ENCODE results near the gene SPSB1.
A peak's percentile ranks its signal among the peaks of the same experiment; 100 is the strongest.

SPSB1 gene

GRCh38 chr1:9292361-9293240 is at the start of gene SPSB1:
Gene SPSB1 (plus strand): TSS chr1:9292894. CDS start chr1:9355892, 62,998 bp downstream.
- Mint-ChIP-seq H3K4me1 (peaks cover 0 to 5% of the 10 kb centered on the region in 2 donors), H3K9me3 (peaks cover 4% of the 10 kb centered on the region in 2 donors), H3K4me3 (peak within 1 kb of the TSS; percentile 66 to 67), H3K36me3 (peaks cover 2 to 4% of the 10 kb centered on the region in 2 donors), H3K27ac (no peak within 1 kb of the TSS), H3K27me3 (no peaks in the 10 kb centered on the region)
- DNase-seq (no peak), ATAC-seq (replicated peaks) (peak; percentile 70 to 72)

- no peak overlapping the region for H3K4me3 Mint-ChIP-seq
- H3K36me3 Mint-ChIP-seq = peaks cover 14 to 31% of the 10 kb centered on the region in 2 donors
- DNase-seq (no peak), ATAC-seq (replicated peaks) (no peak)
- peaks cover 40 to 54% of the 10 kb centered on the region in 2 donors for H3K4me1 Mint-ChIP-seq
- no peaks in the 10 kb centered on the region for H3K27me3 Mint-ChIP-seq
- no peak overlapping the region for H3K27ac Mint-ChIP-seq
- no peaks in the 10 kb centered on the region for H3K9me3 Mint-ChIP-seq
These were observed 49.5 kb upstream of the SPSB1 start for GRCh38 chr1:9243066-9243739.

GRCh38 chr1:9244501-9245229 is 48.0 kb upstream of the SPSB1 start:
- Mint-ChIP-seq H3K27ac (peak overlapping the region; percentile 92), H3K36me3 (peaks cover 18 to 35% of the 10 kb centered on the region in 2 donors), H3K27me3 (no peaks in the 10 kb centered on the region), H3K9me3 (no peaks in the 10 kb centered on the region), H3K4me1 (peaks cover 29 to 40% of the 10 kb centered on the region in 2 donors), H3K4me3 (no peak overlapping the region)
- peak; percentile 30 to 37 for ATAC-seq (replicated peaks)
- no peak for DNase-seq

GRCh38 chr1:9245230-9245619 is 47.5 kb upstream of the SPSB1 start:
- H3K4me1 Mint-ChIP-seq = peaks cover 23 to 34% of the 10 kb centered on the region in 2 donors
- no peak overlapping the region for H3K27ac Mint-ChIP-seq
- no peak for ATAC-seq (replicated peaks)
- no peaks in the 10 kb centered on the region for H3K9me3 Mint-ChIP-seq
- no peak for DNase-seq
- no peak overlapping the region for H3K4me3 Mint-ChIP-seq
- H3K27me3 Mint-ChIP-seq = no peaks in the 10 kb centered on the region
- H3K36me3 Mint-ChIP-seq = peaks cover 18 to 38% of the 10 kb centered on the region in 2 donors

GRCh38 chr1:9245661-9246060 is 47.0 kb upstream of the SPSB1 start:
- peaks cover 20 to 30% of the 10 kb centered on the region in 2 donors for H3K4me1 Mint-ChIP-seq
- no peak for ATAC-seq (replicated peaks)
- no peaks in the 10 kb centered on the region for H3K27me3 Mint-ChIP-seq
- H3K36me3 Mint-ChIP-seq = peaks cover 18 to 36% of the 10 kb centered on the region in 2 donors
- H3K27ac Mint-ChIP-seq = peak overlapping the region; percentile 56
- H3K9me3 Mint-ChIP-seq = no peaks in the 10 kb centered on the region
- DNase-seq = no peak
- no peak overlapping the region for H3K4me3 Mint-ChIP-seq

GRCh38 chr1:9246215-9246614 is 46.5 kb upstream of the SPSB1 start:
- no peaks in the 10 kb centered on the region for H3K9me3 Mint-ChIP-seq
- DNase-seq (no peak), ATAC-seq (replicated peaks) (no peak)
- H3K27ac Mint-ChIP-seq = no peak overlapping the region
- H3K4me3 Mint-ChIP-seq = no peak overlapping the region
- peaks cover 20 to 28% of the 10 kb centered on the region in 2 donors for H3K4me1 Mint-ChIP-seq
- H3K27me3 Mint-ChIP-seq = no peaks in the 10 kb centered on the region
- H3K36me3 Mint-ChIP-seq = peaks cover 18 to 35% of the 10 kb centered on the region in 2 donors

GRCh38 chr1:9246841-9247785 is 45.6 kb upstream of the SPSB1 start:
- no peaks in the 10 kb centered on the region for H3K27me3 Mint-ChIP-seq
- H3K9me3 Mint-ChIP-seq = no peaks in the 10 kb centered on the region
- H3K36me3 Mint-ChIP-seq = peaks cover 18 to 32% of the 10 kb centered on the region in 2 donors
- ATAC-seq (replicated peaks) (no peak), DNase-seq (no peak)
- H3K4me3 Mint-ChIP-seq = no peak overlapping the region
- H3K4me1 Mint-ChIP-seq = peaks cover 20 to 27% of the 10 kb centered on the region in 2 donors
- H3K27ac Mint-ChIP-seq = no peak overlapping the region

GRCh38 chr1:9247894-9248293 is 44.8 kb upstream of the SPSB1 start:
- DNase-seq (no peak), ATAC-seq (replicated peaks) (no peak)
- no peak overlapping the region for H3K27ac Mint-ChIP-seq
- peaks cover 18 to 19% of the 10 kb centered on the region in 2 donors for H3K4me1 Mint-ChIP-seq
- peaks cover 18 to 29% of the 10 kb centered on the region in 2 donors for H3K36me3 Mint-ChIP-seq
- H3K4me3 Mint-ChIP-seq = no peak overlapping the region
- H3K27me3 Mint-ChIP-seq = no peaks in the 10 kb centered on the region
- no peaks in the 10 kb centered on the region for H3K9me3 Mint-ChIP-seq

GRCh38 chr1:9248341-9249262 is 44.1 kb upstream of the SPSB1 start:
- Mint-ChIP-seq H3K27ac (no peak overlapping the region), H3K36me3 (peaks cover 19 to 29% of the 10 kb centered on the region in 2 donors)
- no peak for DNase-seq

GRCh38 chr1:9249263-9249533 is 43.5 kb upstream of the SPSB1 start:
- H3K9me3 Mint-ChIP-seq = no peaks in the 10 kb centered on the region
- no peak for ATAC-seq (replicated peaks)
- DNase-seq = no peak
- H3K4me1 Mint-ChIP-seq = peaks cover 9 to 12% of the 10 kb centered on the region in 2 donors
- H3K27ac Mint-ChIP-seq = no peak overlapping the region
- H3K36me3 Mint-ChIP-seq = peaks cover 19 to 29% of the 10 kb centered on the region in 2 donors
- H3K27me3 Mint-ChIP-seq = no peaks in the 10 kb centered on the region
- H3K4me3 Mint-ChIP-seq = no peak overlapping the region

More at GRCh38 chr1:9248341-9249262, 44.1 kb upstream of the SPSB1 start:
- H3K4me1 Mint-ChIP-seq = peaks cover 12 to 14% of the 10 kb centered on the region in 2 donors
- H3K9me3 Mint-ChIP-seq = no peaks in the 10 kb centered on the region
- no peak overlapping the region for H3K4me3 Mint-ChIP-seq
- H3K27me3 Mint-ChIP-seq = no peaks in the 10 kb centered on the region
- no peak for ATAC-seq (replicated peaks)

- peaks cover 8 to 11% of the 10 kb centered on the region in 2 donors for H3K4me1 Mint-ChIP-seq
- DNase-seq = no peak
- no peaks in the 10 kb centered on the region for H3K9me3 Mint-ChIP-seq
- H3K27me3 Mint-ChIP-seq = no peaks in the 10 kb centered on the region
- H3K4me3 Mint-ChIP-seq = no peak overlapping the region
- peaks cover 19 to 34% of the 10 kb centered on the region in 2 donors for H3K36me3 Mint-ChIP-seq
- peak overlapping the region; percentile 56 for H3K27ac Mint-ChIP-seq
- peak; percentile 70 to 75 for ATAC-seq (replicated peaks)
These were observed 42.9 kb upstream of the SPSB1 start for GRCh38 chr1:9249534-9250410.
